Measurements from ENCODE around the gene MTCH2.

DNA sequence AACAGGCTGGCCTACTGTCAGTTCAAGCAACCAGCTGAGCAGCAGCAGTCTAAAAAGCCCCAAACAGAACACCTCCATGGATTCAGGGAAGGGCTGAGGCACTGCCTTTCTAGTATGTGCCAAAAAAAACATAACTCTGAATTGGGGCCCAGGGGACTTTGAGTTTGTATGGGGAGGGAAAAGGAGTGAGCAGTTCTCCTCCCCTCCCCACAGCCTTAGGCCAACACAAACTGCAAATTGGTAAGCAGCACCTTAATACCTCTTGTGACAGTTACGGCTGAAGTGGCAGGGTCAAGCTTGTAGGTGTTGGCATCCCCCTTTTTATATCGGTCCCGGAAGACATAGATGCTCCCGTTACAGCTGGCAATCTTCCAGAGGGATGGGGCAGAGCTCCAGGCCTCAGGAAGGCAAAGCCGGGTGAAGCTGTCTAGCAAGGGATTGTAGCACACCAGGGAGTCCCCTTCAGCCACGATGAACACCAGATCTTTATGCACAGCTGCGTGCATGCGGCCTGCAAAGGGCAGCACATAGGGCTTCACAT lies 69.6 kb downstream of the MTCH2 start:
- TF ChIP-seq GATA2 (IDR thresholded peaks at IDR 0.05; ENCODE audit: low read depth, low read length) (no peak), GATA3 (IDR thresholded peaks at IDR 0.05; ENCODE audit: low read depth, low read length) (no peak)

Measured in SH-SY5Y (cell line).